Motor neuron (in vitro differentiated cells): ENCODE measurements around the gene DDX49. TPM values are rescaled to one million over a fixed set of nuclear protein-coding genes. Genes with fewer than 3 reads are reported as not detected.

Experiments
- ATAC-seq, 8 experiments: fragments of 200-7000 bp; cut with Tn5 transposase; replicated peaks in 6 of 8; 2 replicates each; pipeline ENCODE4 v1.8.0; 2021; ENCODE audit warnings: mild to moderate bottlenecking in 8 of 8, moderate library complexity in 8 of 8
- H3K27ac ChIP-seq, 2 donors: fragments of 250-450 bp; sonication (Bioruptor Pico); 2 replicates each; pipeline ENCODE4 v1.9.0; 2021; ENCODE audit warnings: antibody characterized with exemption in 2 of 2, mild to moderate bottlenecking in 2 of 2, moderate library complexity in 1 of 2
- H3K4me1 ChIP-seq, 2 donors: fragments of 250-450 bp; sonication (Bioruptor Pico); replicated peaks in 1 of 2; 2 replicates each; pipeline ENCODE4 v1.6.1; 2021; ENCODE audit warnings: antibody characterized with exemption in 2 of 2, mild to moderate bottlenecking in 2 of 2, moderate library complexity in 1 of 2
- H3K4me3 ChIP-seq, 5 donors: fragments of 250-450 bp; sonication (Bioruptor Pico); 2 replicates each; pipeline ENCODE4 v1.9.0; 2021; ENCODE audit warnings: antibody characterized with exemption in 5 of 5, mild to moderate bottlenecking in 5 of 5, moderate library complexity in 4 of 5
- WGBS, 10 experiments: fragments of 450-650 bp; shearing (Covaris generic); methylation state at CpG; one replicate each; pipeline ENCODE4 v1.0.0; 2022; 5-methylcytosine and 5-hydroxymethylcytosine counted together
- in situ Hi-C, 9 experiments: fragments of 400-800 bp; cut with MboI; loops; one replicate each; pipeline ENCODE4 v1.15.0; 2021; ENCODE audit warnings: low sequenced_read_pairs in 9 of 9, low pct_unique_long_range_greater_than_20kb in 2 of 9; ENCODE audit not compliant: unreplicated experiment in 9 of 9
- total RNA-seq, 8 experiments: library from RNA; unstranded; fragments of 300-600 nt; gene quantifications; 2 replicates each; pipeline versions ENCODE4 v1.2.3 to v1.2.4, GENCODE V29; 2022

Gene DDX49
- total RNA-seq, 8 experiments from 2014 or later: 52.7 to 95.5 (median 67.7) TPM

DNA sequence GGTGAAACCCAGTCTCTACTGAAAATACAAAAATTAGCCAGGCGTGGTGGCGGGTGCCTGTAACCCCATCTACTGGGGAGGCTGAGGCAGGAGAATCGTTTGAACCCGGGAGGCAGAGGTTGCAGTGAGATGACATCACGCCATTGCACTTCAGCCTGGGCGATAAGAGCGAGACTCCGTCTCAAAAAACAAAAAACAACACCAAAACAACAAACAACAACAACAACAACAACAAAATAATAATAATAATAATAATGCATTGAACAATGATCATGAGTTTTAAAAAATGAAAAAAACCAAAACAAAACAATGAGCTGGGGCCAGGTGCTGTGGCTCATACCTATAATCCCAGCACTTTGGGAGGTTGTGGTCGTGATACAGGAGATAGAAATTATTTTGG is 44.6 kb downstream of the DDX49 start:
- Histone ChIP-seq H3K4me1 (no peaks in the 10 kb centered on the region), H3K4me3 (no peak overlapping the region), H3K27ac (no peak overlapping the region)
- in situ Hi-C loops: no loop called here
- WGBS, 10 experiments: 52 to 100% (median 84%) methylated on average over 3 to 8 of the region's 9 CpGs
- no peak for ATAC-seq

DNA sequence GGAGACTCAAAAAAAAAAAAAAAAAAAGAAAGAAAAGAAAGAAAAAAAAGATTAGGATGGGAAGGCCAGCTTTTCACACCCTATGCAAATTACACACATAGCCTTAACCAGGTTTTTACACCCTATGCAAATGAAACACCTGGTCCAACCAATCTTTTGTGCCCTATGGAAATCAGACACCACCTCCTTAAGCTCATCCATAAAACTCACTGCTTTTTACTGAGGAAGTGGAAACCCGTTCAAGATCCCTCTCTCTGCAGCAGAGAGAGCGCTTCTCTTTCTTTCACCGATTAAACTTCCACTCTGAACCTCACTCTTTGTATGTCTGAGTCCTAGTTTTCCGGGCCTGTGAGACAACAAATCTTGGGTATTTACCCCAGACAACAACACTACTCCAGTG is 46.8 kb downstream of the DDX49 start:
- in situ Hi-C loops: no loop called here
- H3K27ac ChIP-seq: no peak overlapping the region

DNA sequence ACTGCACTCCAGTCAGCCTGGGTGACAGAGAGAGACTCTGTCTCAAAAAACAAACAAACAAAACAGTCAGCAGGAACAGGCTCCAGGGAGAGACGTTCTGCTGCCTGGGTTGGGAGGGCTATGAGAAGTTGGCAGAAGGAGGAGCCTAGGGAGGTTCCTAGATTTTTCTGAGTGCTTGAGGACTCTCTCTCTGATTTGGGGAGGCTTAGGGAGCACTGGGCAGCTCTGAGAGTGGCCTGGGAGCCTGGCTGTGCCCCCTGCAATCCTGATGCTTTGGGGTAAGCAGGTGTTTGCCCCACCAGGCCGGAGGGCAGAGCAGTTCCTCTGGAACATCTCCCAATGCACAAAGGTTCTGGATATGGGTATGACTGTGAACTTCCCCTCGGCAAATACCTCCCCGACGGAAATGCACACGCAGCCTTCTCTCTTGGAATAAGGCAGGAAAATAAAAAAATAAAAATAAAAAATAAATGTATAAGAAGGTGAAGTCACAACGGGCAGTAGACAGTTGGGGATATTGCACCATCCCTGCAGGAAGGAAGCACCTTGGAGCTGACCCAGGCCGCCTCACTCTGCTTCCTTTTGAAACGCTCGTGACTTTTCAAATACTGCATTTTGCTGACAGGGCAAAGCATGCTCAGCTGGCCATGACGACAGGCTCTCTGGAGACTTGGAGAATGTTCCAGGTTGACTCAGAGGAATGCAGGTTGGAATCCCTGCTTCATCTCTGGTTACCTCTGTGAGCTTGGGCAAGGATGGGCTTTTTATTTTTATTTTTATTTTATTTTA is 48.0 kb downstream of the DDX49 start:
- no peak overlapping the region for H3K27ac ChIP-seq
- WGBS, 10 experiments: 0 to 100% (median 73%) methylated on average over 1 to 11 of the region's 11 CpGs; no CpG with 5 or more reads in 1 of the 10 experiments
- in situ Hi-C loops: no loop called here
- H3K4me3 ChIP-seq: no peak overlapping the region
- ATAC-seq: peak in 1 of 8 experiments; percentile 38
- no peaks in the 10 kb centered on the region for H3K4me1 ChIP-seq

More for the DNA sequence above, 46.8 kb downstream of the DDX49 start:
- peak in 2 of 8 experiments; percentile 47 to 78 for ATAC-seq
- Histone ChIP-seq H3K4me3 (no peak overlapping the region), H3K4me1 (no peaks in the 10 kb centered on the region)
- WGBS, 10 experiments: 14 to 80% (median 43%) methylated on average over 1 to 4 of the region's 4 CpGs; no CpG with 5 or more reads in 2 of the 10 experiments

DNA sequence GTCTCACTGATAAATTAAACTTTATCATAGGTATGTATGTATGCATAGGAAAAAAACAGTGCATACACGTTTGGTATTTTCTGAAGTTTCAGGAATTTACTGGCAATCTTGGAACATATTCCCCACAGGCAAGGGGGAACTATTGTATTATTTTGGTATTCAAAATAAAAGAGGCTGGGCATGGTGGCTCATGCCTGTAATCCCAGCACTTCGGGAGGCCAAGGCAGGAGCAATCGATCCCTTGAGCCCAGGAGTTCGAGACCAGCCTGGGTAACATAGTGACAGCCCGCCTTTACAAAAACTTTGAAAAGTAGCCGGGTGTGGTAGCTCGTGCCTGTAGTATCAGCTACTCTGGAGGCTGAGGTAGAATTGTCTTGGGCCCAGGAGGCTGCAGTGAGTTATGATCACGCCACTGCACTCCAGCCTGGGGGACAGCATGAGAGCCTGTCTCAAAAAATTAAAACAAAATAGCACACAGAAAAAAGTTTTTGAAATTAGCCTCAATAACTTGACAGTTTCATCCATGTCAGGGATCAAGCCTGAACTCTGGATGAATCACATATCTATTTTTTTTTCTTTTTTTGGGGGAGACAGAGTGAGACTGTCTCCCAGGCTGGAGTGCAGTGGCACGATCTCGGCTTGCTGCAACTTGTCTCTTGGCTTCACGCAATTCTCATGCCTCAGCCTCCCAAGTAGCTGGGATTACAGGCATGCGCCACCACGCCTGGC is 50.6 kb downstream of the DDX49 start:
- Histone ChIP-seq H3K4me3 (no peak overlapping the region), H3K4me1 (no peaks in the 10 kb centered on the region), H3K27ac (no peak overlapping the region)
- peak in 3 of 8 experiments; percentile 16 to 55 (median 17) for ATAC-seq
- in situ Hi-C loops: no loop called here
- 29 to 96% (median 50%) methylated on average over 1 to 9 of the region's 13 CpGs; no CpG with 5 or more reads in 1 of the 10 experiments for WGBS, 10 experiments

DNA sequence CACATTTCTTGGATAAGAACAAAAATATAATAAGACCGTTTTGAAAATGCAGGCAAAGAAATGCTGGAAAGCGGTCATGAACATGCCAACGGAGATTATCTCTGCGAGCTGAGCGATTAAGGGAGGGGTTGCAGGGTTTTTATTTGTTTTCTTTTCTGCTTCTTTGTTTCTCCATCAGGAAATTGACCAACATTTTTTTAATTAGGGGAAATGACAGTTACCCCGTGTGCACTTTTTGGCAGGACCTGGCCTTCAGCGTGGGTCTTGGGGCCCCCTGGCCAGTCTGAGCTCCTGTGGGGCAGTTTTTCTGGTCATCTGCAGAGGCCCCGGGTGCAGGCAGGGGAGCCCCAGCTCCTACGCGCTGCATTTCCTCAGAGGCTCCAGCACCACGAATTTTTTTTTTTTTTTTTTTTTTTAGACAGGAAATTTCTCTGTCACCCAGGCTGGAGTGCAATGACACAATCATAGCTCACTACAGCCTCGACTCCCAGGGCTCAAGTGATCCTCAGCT is 52.8 kb downstream of the DDX49 start:
- no peaks in the 10 kb centered on the region for H3K4me1 ChIP-seq
- WGBS, 10 experiments: 20 to 94% (median 50%) methylated on average over 2 to 12 of the region's 12 CpGs; no CpG with 5 or more reads in 1 of the 10 experiments
- no peak for ATAC-seq
- in situ Hi-C loops: no loop called here
- no peak overlapping the region for H3K27ac ChIP-seq
- no peak overlapping the region for H3K4me3 ChIP-seq

DNA sequence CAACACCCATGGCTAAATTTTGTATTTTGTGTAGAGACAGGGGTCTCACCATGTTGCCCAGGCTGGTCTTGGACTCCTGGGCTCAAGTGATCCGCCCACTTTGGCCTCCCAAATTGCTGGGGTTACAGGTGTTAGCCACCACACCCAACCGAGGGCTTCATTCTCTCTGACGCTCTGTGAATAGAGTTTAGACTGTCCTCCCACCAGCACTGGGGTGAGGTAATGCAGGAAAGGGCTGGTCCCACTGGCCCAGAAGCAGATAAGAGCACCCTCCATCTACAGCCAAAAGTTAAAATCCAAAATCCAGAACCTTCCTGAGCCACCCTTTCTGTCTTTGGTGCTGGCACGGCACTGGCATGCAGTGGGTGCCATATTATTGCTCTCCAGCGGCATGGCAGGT is 53.3 kb downstream of the DDX49 start:
- Histone ChIP-seq H3K4me1 (no peaks in the 10 kb centered on the region), H3K27ac (no peak overlapping the region), H3K4me3 (no peak overlapping the region)
- 86 to 100% (median 100%) methylated on average over 1 to 2 of the region's 5 CpGs; no CpG with 5 or more reads in 4 of the 10 experiments for WGBS, 10 experiments
- in situ Hi-C loops: no loop called here
- no peak for ATAC-seq

DNA sequence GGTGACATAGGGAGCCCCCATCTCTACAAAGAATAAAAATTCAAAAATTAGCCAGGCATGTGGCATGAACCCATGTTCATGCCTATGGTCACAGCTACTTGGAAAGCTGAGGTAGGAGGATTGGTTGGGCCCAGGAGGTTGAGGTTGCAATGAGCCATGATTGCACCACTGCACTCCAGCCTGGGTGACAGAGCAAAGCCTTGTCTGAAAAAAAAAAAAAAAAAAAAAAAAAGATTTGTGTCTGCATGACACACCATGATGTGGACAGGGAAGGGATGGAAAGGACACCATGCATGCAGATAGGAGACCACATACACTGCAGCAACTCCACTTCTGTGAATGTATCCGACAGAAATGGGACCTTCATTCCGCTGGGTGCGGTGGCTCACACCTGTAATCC is 55.5 kb downstream of the DDX49 start:
- H3K4me1 ChIP-seq: no peaks in the 10 kb centered on the region
- no peak overlapping the region for H3K27ac ChIP-seq
- no peak overlapping the region for H3K4me3 ChIP-seq
- no peak for ATAC-seq
- 80 to 96% (median 91%) methylated on average over 1 to 3 of the region's 3 CpGs; no CpG with 5 or more reads in 7 of the 10 experiments for WGBS, 10 experiments
- in situ Hi-C loops: loop anchor here in 1 of 9 experiments (25.0 kb wide), 1 partner anchor 388 kb away; the partner anchor contains the start of gene REX1BD

DNA sequence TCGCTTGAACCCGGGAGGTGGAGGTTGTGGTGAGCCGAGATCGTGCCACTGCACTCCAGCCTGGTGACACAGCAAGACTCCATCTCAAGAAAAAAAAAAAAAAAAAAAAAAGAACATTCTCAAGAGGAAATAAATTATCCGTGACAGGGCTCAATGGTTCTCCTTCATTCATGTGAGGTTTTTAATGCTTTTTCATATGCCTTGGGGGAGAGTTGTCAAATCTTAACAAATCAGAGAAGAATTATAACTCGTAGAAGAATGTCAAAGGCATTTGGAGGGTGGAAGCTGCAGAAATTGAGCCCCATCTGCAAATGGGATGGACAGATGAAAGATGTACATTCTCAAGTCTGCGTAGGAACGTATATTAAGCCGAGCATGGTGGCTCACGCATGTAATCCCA is 56.4 kb downstream of the DDX49 start:
- no peak overlapping the region for H3K27ac ChIP-seq
- whole genome bisulfite sequencing, 10 experiments: 40 to 100% (median 81%) methylated on average over 1 to 10 of the region's 10 CpGs
- H3K4me3 ChIP-seq: no peak overlapping the region
- no peaks in the 10 kb centered on the region for H3K4me1 ChIP-seq
- in situ Hi-C loops: loop anchor here in 1 of 9 experiments (25.0 kb wide), 1 partner anchor 389 kb away; the partner anchor contains the start of gene REX1BD
- ATAC-seq: peak in 1 of 8 experiments; percentile 65

Other genes with a start within 250 kb of the DDX49 start
- gene CRTC1, start 236.0 kb upstream of the DDX49 start, total RNA-seq: 1 to 10 TPM; 2.0 to 8.8 (median 8.0) TPM
- 1 to 10 TPM in 1 of 8 experiments, under 1 TPM in 4, not detected in 3; 0.05 to 1.1 (median 0.29) TPM for gene COMP, start 128.4 kb upstream of the DDX49 start, total RNA-seq
- gene UPF1, start 87.8 kb upstream of the DDX49 start, total RNA-seq: 10 to 100 TPM; 19.0 to 61.6 (median 28.9) TPM
- 10 to 100 TPM in 5 of 8 experiments, 1 to 10 TPM in 3; 1.2 to 42.1 (median 14.2) TPM for gene CERS1, start 23.6 kb upstream of the DDX49 start, total RNA-seq
- 100 to 1,000 TPM; 151 to 208 (median 173) TPM for gene COPE, start 328 bp upstream of the DDX49 start, total RNA-seq
- 10 to 100 TPM in 6 of 8 experiments, 1 to 10 TPM in 2; 9.0 to 40.0 (median 14.6) TPM for gene HOMER3, start 21.5 kb downstream of the DDX49 start, total RNA-seq
- gene SUGP2, start 113.8 kb downstream of the DDX49 start, total RNA-seq: 100 to 1,000 TPM in 2 of 8 experiments, 10 to 100 TPM in 6; 36.4 to 126 (median 63.2) TPM
- gene ARMC6, start 113.9 kb downstream of the DDX49 start, total RNA-seq: 10 to 100 TPM; 23.0 to 44.6 (median 30.3) TPM
- 10 to 100 TPM in 1 of 8 experiments, 1 to 10 TPM in 7; 3.8 to 15.6 (median 7.9) TPM for gene SLC25A42, start 144.3 kb downstream of the DDX49 start, total RNA-seq
- 10 to 100 TPM; 12.7 to 34.7 (median 17.6) TPM for gene TMEM161A, start 218.8 kb downstream of the DDX49 start, total RNA-seq